Esophagus squamous epithelium (tissue), 5 donors: Measurements from ENCODE around the gene STK11. TPM values are rescaled to one million over a fixed set of nuclear protein-coding genes. Genes with fewer than 3 reads are reported as not detected.

Source experiments
- DNase-seq: peaks from one replicate; lab custom pipeline; 2025; lab: John Stamatoyannopoulos, UW
- H3K27ac ChIP-seq, 4 donors: fragments of 200-600 bp; sonication (generic); one replicate each; pipeline ENCODE4 v1.5.1; 2016 to 2019; ENCODE audit warnings: mild to moderate bottlenecking in 1 of 4
- H3K27me3 ChIP-seq, 4 donors: fragments of 200-600 bp; sonication (generic); 1 replicate in 3 of 4; 2 replicates in 1 of 4; pipeline versions ENCODE4 v1.5.1 to v1.6.0; 2017 to 2021; ENCODE audit warnings: antibody characterized with exemption in 1 of 4
- H3K36me3 ChIP-seq, 3 donors: fragments of 200-600 bp; sonication (generic); one replicate each; pipeline ENCODE4 v1.5.1; 2016 to 2019
- H3K4me1 ChIP-seq, 3 donors: fragments of 200-600 bp; sonication (generic); one replicate each; pipeline ENCODE4 v1.5.1; 2017 to 2019
- H3K4me3 ChIP-seq, 4 donors: fragments of 200-600 bp; sonication (generic); 1 replicate in 3 of 4; 2 replicates in 1 of 4; pipeline ENCODE4 v1.5.1; 2016 to 2019; ENCODE audit warnings: mild to moderate bottlenecking in 2 of 4, moderate library complexity in 1 of 4
- H3K9me3 ChIP-seq, 3 donors: fragments of 200-600 bp; sonication (generic); one replicate each; pipeline ENCODE4 v1.5.1; 2016 to 2019
- POLR2A ChIP-seq, 4 donors: fragments of 450-650 bp; IDR thresholded peaks; one replicate each; pipeline ENCODE4 v1.6.1; 2017; ENCODE audit warnings: antibody characterized with exemption in 4 of 4, mild to moderate bottlenecking in 4 of 4, moderate library complexity in 3 of 4
- WGBS, 2 donors: methylation state at CpG; one replicate each; pipeline ENCODE4 v1.1.5; 2018; 5-methylcytosine and 5-hydroxymethylcytosine counted together
- intact Hi-C: fragments of 100-400 bp; cut with DNase I; formaldehyde crosslinking; loops from one replicate; pipeline ENCODE4 v1.15.0; 2022
- total RNA-seq, 4 donors: library from RNA; depleted of rRNA; stranded (reverse); fragments of >200 nt; gene quantifications; one replicate each; pipeline ENCODE4 v1.1.0, GENCODE V29; 2016
- TF ChIP-seq, protein P1 (sequence below), 6 experiments: fragments of 450-650 bp in 4 of 6; fragments of 200-600 bp in 2 of 6; sonication (generic) in 2 of 6; IDR thresholded peaks; one replicate each; pipeline ENCODE4 v1.5.1; 2016 to 2019; ENCODE audit warnings: antibody characterized with exemption in 6 of 6, mild to moderate bottlenecking in 4 of 6, moderate library complexity in 4 of 6
- donor health status: DM: yes; HTN: yes; CAD: no.

Gene STK11
- total RNA-seq, 4 donors from 2014 or later = 59.3 to 68.5 (median 61.6) TPM

DNA sequence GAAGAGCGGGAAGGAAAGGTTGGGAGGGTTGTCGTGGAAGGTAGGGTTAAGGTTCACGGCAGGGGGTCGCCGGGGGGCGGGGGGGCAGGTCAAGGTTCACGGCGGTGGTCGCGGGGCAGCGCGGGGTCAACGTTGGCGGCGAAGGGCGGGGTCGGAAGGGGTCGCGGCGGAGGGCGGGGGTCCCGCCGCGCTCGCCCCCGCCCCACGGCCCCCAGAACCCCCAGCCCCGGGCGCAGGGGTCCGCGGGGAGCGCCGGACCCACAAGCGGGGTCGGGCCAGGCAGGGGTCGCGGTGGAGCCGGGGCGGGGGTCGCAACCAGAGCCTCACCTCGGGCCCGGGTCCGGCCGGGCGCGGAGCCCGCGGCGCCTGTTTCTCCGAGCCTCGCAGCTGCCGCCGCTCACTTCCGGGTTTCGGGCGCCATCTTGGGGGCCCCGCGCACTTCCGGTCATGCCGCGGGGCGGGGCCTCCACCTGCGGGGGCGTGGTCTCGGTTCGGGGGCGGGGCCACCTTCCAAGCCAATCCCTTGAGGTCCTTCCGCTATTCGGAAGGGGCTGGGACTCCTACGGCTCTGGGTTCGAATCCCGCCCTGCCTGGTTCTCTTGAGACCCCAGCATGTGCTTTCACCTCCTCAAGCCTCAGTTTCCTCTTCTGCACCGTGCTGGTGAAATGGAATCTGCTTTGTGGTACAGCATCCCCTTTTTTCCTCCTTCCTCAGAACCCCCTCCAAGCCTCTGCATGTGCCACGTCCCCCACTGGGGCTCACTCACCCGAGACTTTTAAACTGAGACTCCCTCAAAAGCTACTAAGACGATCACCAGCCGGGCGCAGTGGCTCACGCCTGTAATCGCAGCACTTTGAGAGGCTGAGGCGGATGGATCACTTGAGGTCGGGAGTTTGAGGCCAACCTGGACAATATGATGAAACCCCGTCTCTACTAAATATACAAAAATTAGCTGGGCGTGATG, 31.5 kb upstream of the STK11 start, which contains the start of gene SBNO2:
TSS of gene SBNO2 (minus strand) at position 424 of the 965 bp plus-strand sequence. CDS start 19,992 bp downstream, outside the sequence.
- Histone ChIP-seq H3K9me3 (no peaks in the 10 kb centered on the region), H3K4me3 (peak within 1 kb of the TSS; percentile 87 to 99 (median 91)), H3K27ac (peak within 1 kb of the TSS; percentile 98 to 100 (median 99)), H3K36me3 (no peaks in the 10 kb centered on the region), H3K27me3 (no peaks in the 10 kb centered on the region), H3K4me1 (peaks cover 44 to 79% (median 54%) of the 10 kb centered on the region in 3 donors)
- intact Hi-C loops = no loop called here
- 35 to 50% methylated on average over 14 to 18 of the region's 84 CpGs for WGBS, 2 donors
- DNase-seq = peak; percentile 53
- peak in 3 of 4 donors; percentile 60 to 88 (median 82) for TF ChIP-seq POLR2A (IDR thresholded peaks at IDR 0.05)
- TF ChIP-seq, protein P1, sequence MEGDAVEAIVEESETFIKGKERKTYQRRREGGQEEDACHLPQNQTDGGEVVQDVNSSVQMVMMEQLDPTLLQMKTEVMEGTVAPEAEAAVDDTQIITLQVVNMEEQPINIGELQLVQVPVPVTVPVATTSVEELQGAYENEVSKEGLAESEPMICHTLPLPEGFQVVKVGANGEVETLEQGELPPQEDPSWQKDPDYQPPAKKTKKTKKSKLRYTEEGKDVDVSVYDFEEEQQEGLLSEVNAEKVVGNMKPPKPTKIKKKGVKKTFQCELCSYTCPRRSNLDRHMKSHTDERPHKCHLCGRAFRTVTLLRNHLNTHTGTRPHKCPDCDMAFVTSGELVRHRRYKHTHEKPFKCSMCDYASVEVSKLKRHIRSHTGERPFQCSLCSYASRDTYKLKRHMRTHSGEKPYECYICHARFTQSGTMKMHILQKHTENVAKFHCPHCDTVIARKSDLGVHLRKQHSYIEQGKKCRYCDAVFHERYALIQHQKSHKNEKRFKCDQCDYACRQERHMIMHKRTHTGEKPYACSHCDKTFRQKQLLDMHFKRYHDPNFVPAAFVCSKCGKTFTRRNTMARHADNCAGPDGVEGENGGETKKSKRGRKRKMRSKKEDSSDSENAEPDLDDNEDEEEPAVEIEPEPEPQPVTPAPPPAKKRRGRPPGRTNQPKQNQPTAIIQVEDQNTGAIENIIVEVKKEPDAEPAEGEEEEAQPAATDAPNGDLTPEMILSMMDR (IDR thresholded peaks at IDR 0.05) = no peak

DNA sequence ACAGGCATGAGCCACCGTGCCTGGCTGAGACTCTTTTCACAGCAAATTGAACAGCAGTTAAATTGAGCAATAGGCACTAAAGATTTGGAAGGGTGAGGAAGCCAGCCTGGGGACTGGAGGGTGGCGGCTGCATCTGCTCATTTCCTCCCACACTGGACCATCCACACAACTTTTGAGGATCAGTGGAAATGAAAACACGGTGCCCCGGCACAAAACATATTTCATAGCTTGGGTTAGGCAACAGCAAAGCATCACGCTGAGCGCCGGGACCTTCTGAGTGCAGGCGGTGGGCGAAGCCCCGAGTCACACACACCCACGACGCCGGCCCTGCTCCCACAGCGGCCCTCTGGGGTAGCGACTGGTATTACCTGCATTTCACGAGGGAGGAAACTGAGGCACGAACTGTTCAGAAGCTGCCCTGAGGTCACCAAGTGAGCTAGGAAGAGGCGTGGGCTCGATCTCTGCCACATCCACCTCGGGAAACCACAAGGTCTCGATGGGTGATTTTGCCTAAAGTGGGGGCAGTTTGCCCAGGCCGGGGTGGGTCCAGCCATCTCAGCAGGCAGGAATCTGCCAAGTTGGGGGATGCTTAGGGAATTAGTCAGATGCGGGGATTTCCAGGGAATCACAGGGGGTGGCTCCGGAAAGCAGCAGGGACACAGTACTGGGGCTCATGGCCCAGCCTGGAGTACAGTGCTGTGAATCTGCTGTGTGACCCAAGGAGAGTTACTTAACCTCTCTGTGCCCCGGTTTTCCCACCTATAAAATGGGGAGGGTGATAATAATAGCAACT, 28.1 kb upstream of the STK11 start:
- DNase-seq = no peak
- 18 to 40% methylated on average over 5 to 23 of the region's 25 CpGs for WGBS, 2 donors
- Histone ChIP-seq H3K4me3 (peak overlapping the region in 1 of 4 donors; percentile 23), H3K9me3 (no peaks in the 10 kb centered on the region), H3K27me3 (no peaks in the 10 kb centered on the region), H3K4me1 (peaks cover 34 to 75% (median 41%) of the 10 kb centered on the region in 3 donors), H3K36me3 (no peaks in the 10 kb centered on the region), H3K27ac (peak overlapping the region; percentile 77 to 89 (median 83))
- intact Hi-C loops = no loop called here
- TF ChIP-seq, protein P1 (IDR thresholded peaks at IDR 0.05) = peak in 2 of 6 experiments; percentile 27 to 41
- no peak for TF ChIP-seq POLR2A (IDR thresholded peaks at IDR 0.05)

DNA sequence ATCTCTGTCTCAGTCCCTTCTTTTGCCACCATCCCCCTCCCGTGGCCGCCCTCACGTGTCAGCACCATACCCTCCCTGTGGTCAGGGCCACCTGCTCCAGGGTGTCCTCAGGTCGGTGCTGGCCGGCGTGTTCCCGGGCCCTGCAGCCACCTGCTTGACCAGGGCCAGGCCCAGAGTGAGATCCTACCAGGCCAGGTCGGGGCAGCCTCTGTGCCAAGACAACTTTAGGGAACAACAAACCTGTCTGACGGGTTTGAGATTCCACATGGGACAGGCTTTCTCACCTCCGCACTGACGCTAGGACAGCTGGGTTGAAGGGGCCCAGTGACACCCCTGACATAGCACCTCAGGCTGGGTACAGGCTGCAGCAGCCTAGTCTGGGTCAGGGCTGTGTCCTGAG, 24.0 kb upstream of the STK11 start:
- intact Hi-C loops = no loop called here
- H3K27ac ChIP-seq = peak overlapping the region; percentile 84 to 92 (median 88)
- H3K4me1 ChIP-seq = peaks cover 33 to 77% (median 55%) of the 10 kb centered on the region in 3 donors
- H3K9me3 ChIP-seq = no peaks in the 10 kb centered on the region
- no peak for TF ChIP-seq POLR2A (IDR thresholded peaks at IDR 0.05)
- TF ChIP-seq, protein P1 (IDR thresholded peaks at IDR 0.05) = no peak
- H3K36me3 ChIP-seq = no peaks in the 10 kb centered on the region
- no peak for DNase-seq
- no peak overlapping the region for H3K4me3 ChIP-seq
- 28 to 77% methylated on average over 4 to 7 of the region's 11 CpGs for WGBS, 2 donors
- H3K27me3 ChIP-seq = no peaks in the 10 kb centered on the region

DNA sequence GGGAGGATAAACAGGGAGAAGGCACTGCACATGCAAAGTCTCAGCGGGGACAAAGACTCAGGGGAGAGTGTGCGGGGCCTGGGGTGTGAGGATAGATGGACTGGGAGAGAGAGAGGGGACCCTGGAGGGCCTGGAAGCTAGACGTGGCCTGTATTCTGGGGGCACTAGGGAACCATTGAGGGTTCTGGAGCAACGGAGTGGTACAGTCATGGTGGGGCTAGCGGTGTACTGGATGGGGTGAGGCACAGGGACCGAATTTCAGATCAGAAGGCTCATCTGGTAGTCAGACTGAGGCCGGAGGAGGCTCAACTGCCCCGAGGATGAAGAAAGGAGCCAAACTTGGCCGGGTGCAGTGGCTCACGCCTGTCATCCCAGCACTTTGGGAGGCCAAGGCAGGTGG, 23.5 kb upstream of the STK11 start:
- no peak for TF ChIP-seq POLR2A (IDR thresholded peaks at IDR 0.05)
- TF ChIP-seq, protein P1 (IDR thresholded peaks at IDR 0.05) = no peak
- H3K4me1 ChIP-seq = peaks cover 33 to 73% (median 51%) of the 10 kb centered on the region in 3 donors
- 79% methylated on average over 5 to 10 of the region's 10 CpGs for WGBS, 2 donors
- no peak for DNase-seq
- no peaks in the 10 kb centered on the region for H3K27me3 ChIP-seq
- no peak overlapping the region for H3K4me3 ChIP-seq
- intact Hi-C loops = no loop called here
- H3K9me3 ChIP-seq = no peaks in the 10 kb centered on the region
- no peaks in the 10 kb centered on the region for H3K36me3 ChIP-seq
- H3K27ac ChIP-seq = peak overlapping the region; percentile 84 to 92 (median 88)
